Neural cell (in vitro differentiated cells): Measurements from ENCODE around the gene TIPARP. TPM values are rescaled to one million over a fixed set of nuclear protein-coding genes. Genes with fewer than 3 reads are reported as not detected.

Source experiments
- H2AFZ ChIP-seq: fragments of 200-600, 300-800 bp; sonication (generic), shearing (Covaris generic); 2 replicates; pipeline ENCODE4 v1.6.0; 2014; ENCODE audit warnings: low read depth, mild to moderate bottlenecking, antibody characterized with exemption, low read length, moderate library complexity
- H3F3A ChIP-seq: fragments of 200-600 bp; shearing (Covaris generic); 2 replicates; pipeline ENCODE4 v1.6.1; 2016; ENCODE audit warnings: mild to moderate bottlenecking, moderate library complexity, mixed read lengths, antibody characterized with exemption, low read length; ENCODE audit not compliant: insufficient read depth, poor library complexity, severe bottlenecking
- H3K27ac ChIP-seq: fragments of 200-600, 300-800 bp; sonication (generic), shearing (Covaris generic); 2 replicates; pipeline ENCODE4 v1.5.1; 2014; ENCODE audit warnings: mild to moderate bottlenecking, low read length, moderate library complexity
- H3K27me3 ChIP-seq: fragments of 300-800, 200-600 bp; sonication (generic), shearing (Covaris generic); 2 replicates; pipeline ENCODE4 v1.6.0; 2014; ENCODE audit warnings: mild to moderate bottlenecking, low read depth, low read length, moderate library complexity; ENCODE audit not compliant: insufficient read depth
- H3K36me3 ChIP-seq: fragments of 300-800, 200-600 bp; sonication (generic), shearing (Covaris generic); 2 replicates; pipeline ENCODE4 v1.5.1; 2014; ENCODE audit warnings: mild to moderate bottlenecking, antibody characterized with exemption, low read length, moderate library complexity; ENCODE audit not compliant: insufficient read depth
- H3K4me2 ChIP-seq: fragments of 300-800, 200-600 bp; sonication (generic), shearing (Covaris generic); 2 replicates; pipeline ENCODE4 v1.6.0; 2014; ENCODE audit warnings: mild to moderate bottlenecking, low read length
- H3K4me3 ChIP-seq: fragments of 300-800, 200-600 bp; sonication (generic), shearing (Covaris generic); 2 replicates; pipeline ENCODE4 v1.5.1; 2014; ENCODE audit warnings: mild to moderate bottlenecking, low read length, moderate library complexity
- H3K79me2 ChIP-seq: fragments of 200-600 bp; shearing (Covaris generic); replicated peaks from 2 replicates; pipeline ENCODE4 v1.6.0; 2014; ENCODE audit warnings: mild to moderate bottlenecking, low read length, moderate library complexity; ENCODE audit not compliant: insufficient read depth
- H3K9ac ChIP-seq: fragments of 300-800, 200-600 bp; sonication (generic), shearing (Covaris generic); 2 replicates; pipeline ENCODE4 v1.6.1; 2016; ENCODE audit warnings: mild to moderate bottlenecking, low read length, mixed read lengths
- H3K9me2 ChIP-seq: fragments of 200-600 bp; shearing (Covaris generic); 2 replicates; pipeline ENCODE4 v1.6.1; 2016; ENCODE audit warnings: mild to moderate bottlenecking, low read length, mixed read lengths; ENCODE audit not compliant: insufficient read depth
- H3K9me3 ChIP-seq: fragments of 200-600, 300-800 bp; sonication (generic), shearing (Covaris generic); 2 replicates; pipeline ENCODE4 v1.6.1; 2016; ENCODE audit warnings: mild to moderate bottlenecking, mixed run types, low read length, moderate library complexity, mixed read lengths
- H4K20me1 ChIP-seq: fragments of 200-600 bp; shearing (Covaris generic); 2 replicates; pipeline ENCODE4 v1.6.1; 2016; ENCODE audit warnings: mild to moderate bottlenecking, mixed run types; ENCODE audit not compliant: insufficient read depth
- EP300 ChIP-seq: fragments of 450-650 bp; conservative IDR thresholded peaks from 2 replicates; pipeline ENCODE4 v1.6.1; 2014; ENCODE audit warnings: antibody characterized with exemption, mild to moderate bottlenecking, moderate library complexity; ENCODE audit not compliant: poor library complexity, severe bottlenecking
- EZH2 ChIP-seq: fragments of 200-600, 300-800 bp; shearing (Covaris generic), sonication (generic); IDR thresholded peaks from 2 replicates; pipeline ENCODE4 v1.6.1; 2014; ENCODE audit warnings: antibody characterized with exemption, low read length, borderline replicate concordance, mild to moderate bottlenecking; ENCODE audit not compliant: insufficient read depth, poor library complexity, severe bottlenecking
- MXI1 ChIP-seq: fragments of 450-650 bp; conservative IDR thresholded peaks from 2 replicates; pipeline ENCODE4 v1.6.1; 2014; ENCODE audit warnings: antibody characterized with exemption, mild to moderate bottlenecking; ENCODE audit not compliant: poor library complexity, severe bottlenecking
- POLR2AphosphoS5 ChIP-seq: IDR thresholded peaks from 2 replicates; pipeline ENCODE4 v1.6.1; 2012
- RAD21 ChIP-seq: fragments of 450-650 bp; conservative IDR thresholded peaks from 2 replicates; pipeline ENCODE4 v1.6.1; 2014; ENCODE audit warnings: antibody characterized with exemption, mild to moderate bottlenecking, moderate library complexity
- SMC3 ChIP-seq: fragments of 450-650 bp; conservative IDR thresholded peaks from 2 replicates; pipeline ENCODE4 v1.6.1; 2014; ENCODE audit warnings: antibody characterized with exemption, mild to moderate bottlenecking, moderate library complexity; ENCODE audit not compliant: poor library complexity
- TAF1 ChIP-seq: IDR thresholded peaks from 2 replicates; pipeline ENCODE4 v1.6.1; 2012; ENCODE audit warnings: low read depth
- polyA plus RNA-seq: library from polyadenylated mRNA; depleted of rRNA; stranded (reverse); fragments of >200 nt; gene quantifications from 2 replicates; pipeline ENCODE4 v1.2.3, GENCODE V29; 2014
- TF ChIP-seq, protein P1 (sequence below): fragments of 450-650 bp; IDR thresholded peaks from 2 replicates; pipeline ENCODE4 v1.5.1; 2014; ENCODE audit warnings: antibody characterized with exemption, mild to moderate bottlenecking, moderate library complexity; ENCODE audit not compliant: poor library complexity, severe bottlenecking
- TF ChIP-seq, protein P2 (sequence below): IDR thresholded peaks from 2 replicates; pipeline ENCODE4 v1.6.1; 2012; ENCODE audit warnings: borderline replicate concordance

The TIPARP gene
- polyA plus RNA-seq, 1 donor from 2014 or later = 5.4 TPM

DNA sequence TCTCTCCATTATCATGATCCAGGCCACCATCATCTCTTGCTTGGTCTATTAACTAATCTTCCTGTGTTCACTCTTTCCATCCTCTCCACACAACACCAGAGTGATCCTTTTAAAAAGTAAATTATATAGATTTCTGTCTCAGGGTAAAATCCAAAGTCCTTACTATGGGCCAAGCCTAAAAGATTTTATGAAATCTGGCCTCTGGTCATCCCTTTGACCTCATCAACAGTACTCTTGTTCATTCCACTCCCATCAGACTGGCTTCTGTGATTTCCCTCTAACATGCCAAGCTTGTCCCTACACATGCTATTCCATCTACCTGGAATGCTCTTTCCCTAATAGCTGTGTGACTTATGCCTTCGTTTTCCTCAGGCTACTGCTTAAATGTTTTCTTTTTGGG, 8.3 kb upstream of the TIPARP start:
- H3K4me2 ChIP-seq = no peak overlapping the region
- no peaks in the 10 kb centered on the region for H3K9me3 ChIP-seq
- no peaks in the 10 kb centered on the region for H3K36me3 ChIP-seq
- H3F3A ChIP-seq = no peaks in the 10 kb centered on the region
- H4K20me1 ChIP-seq = no peaks in the 10 kb centered on the region
- TF ChIP-seq, protein P1, sequence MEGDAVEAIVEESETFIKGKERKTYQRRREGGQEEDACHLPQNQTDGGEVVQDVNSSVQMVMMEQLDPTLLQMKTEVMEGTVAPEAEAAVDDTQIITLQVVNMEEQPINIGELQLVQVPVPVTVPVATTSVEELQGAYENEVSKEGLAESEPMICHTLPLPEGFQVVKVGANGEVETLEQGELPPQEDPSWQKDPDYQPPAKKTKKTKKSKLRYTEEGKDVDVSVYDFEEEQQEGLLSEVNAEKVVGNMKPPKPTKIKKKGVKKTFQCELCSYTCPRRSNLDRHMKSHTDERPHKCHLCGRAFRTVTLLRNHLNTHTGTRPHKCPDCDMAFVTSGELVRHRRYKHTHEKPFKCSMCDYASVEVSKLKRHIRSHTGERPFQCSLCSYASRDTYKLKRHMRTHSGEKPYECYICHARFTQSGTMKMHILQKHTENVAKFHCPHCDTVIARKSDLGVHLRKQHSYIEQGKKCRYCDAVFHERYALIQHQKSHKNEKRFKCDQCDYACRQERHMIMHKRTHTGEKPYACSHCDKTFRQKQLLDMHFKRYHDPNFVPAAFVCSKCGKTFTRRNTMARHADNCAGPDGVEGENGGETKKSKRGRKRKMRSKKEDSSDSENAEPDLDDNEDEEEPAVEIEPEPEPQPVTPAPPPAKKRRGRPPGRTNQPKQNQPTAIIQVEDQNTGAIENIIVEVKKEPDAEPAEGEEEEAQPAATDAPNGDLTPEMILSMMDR = no peak
- TF ChIP-seq POLR2AphosphoS5 (no peak), EZH2 (no peak), SMC3 (no peak), TAF1 (no peak)
- TF ChIP-seq, protein P2, sequence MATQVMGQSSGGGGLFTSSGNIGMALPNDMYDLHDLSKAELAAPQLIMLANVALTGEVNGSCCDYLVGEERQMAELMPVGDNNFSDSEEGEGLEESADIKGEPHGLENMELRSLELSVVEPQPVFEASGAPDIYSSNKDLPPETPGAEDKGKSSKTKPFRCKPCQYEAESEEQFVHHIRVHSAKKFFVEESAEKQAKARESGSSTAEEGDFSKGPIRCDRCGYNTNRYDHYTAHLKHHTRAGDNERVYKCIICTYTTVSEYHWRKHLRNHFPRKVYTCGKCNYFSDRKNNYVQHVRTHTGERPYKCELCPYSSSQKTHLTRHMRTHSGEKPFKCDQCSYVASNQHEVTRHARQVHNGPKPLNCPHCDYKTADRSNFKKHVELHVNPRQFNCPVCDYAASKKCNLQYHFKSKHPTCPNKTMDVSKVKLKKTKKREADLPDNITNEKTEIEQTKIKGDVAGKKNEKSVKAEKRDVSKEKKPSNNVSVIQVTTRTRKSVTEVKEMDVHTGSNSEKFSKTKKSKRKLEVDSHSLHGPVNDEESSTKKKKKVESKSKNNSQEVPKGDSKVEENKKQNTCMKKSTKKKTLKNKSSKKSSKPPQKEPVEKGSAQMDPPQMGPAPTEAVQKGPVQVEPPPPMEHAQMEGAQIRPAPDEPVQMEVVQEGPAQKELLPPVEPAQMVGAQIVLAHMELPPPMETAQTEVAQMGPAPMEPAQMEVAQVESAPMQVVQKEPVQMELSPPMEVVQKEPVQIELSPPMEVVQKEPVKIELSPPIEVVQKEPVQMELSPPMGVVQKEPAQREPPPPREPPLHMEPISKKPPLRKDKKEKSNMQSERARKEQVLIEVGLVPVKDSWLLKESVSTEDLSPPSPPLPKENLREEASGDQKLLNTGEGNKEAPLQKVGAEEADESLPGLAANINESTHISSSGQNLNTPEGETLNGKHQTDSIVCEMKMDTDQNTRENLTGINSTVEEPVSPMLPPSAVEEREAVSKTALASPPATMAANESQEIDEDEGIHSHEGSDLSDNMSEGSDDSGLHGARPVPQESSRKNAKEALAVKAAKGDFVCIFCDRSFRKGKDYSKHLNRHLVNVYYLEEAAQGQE = no peak
- H3K9ac ChIP-seq = no peak overlapping the region
- H3K27me3 ChIP-seq = no peaks in the 10 kb centered on the region
- H3K79me2 ChIP-seq = no peaks in the 10 kb centered on the region
- no peak overlapping the region for H3K27ac ChIP-seq
- H3K4me3 ChIP-seq = no peak overlapping the region
- no peak overlapping the region for H2AFZ ChIP-seq
- no peaks in the 10 kb centered on the region for H3K9me2 ChIP-seq

DNA sequence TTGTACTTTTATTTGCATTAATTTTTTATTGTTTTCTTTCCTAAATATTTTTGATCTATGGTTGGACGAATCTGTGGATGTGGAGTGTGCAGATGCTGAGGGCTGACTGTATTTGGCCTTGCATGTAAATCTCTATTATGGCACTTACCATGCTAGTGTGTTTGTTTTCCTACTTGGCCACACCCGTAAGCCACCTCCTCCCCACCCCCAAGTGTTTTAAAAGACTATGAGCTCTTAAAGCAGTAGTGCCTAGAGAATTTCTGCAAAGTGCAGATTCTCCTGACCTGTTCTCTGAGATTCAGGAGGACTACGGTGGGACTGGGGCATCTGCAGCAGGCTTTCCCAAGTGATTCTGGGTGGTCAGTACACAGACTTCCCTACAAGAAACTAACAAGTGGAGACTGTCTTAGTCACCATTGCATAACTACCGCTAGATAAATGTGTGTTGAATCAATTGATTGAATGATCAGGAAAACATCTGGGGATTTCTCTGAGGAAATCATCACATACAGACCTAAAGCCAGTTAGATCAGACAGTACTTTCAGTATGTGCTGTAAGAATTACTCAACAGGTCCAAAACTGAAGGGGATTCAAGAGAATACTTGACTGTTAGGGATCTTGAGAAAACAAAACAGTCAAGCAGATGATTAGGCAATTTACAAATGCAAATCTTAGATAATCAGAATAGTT, 6.2 kb upstream of the TIPARP start:
- H3K36me3 ChIP-seq = no peaks in the 10 kb centered on the region
- H3K9ac ChIP-seq = no peak overlapping the region
- H3K27ac ChIP-seq = no peak overlapping the region
- no peak overlapping the region for H3K4me2 ChIP-seq
- no peak for TF ChIP-seq POLR2AphosphoS5
- no peak for TF ChIP-seq MXI1
- TF ChIP-seq EP300 = no peak
- TF ChIP-seq TAF1 = no peak
- TF ChIP-seq, protein P2 = no peak
- TF ChIP-seq RAD21 = no peak
- TF ChIP-seq SMC3 = no peak
- TF ChIP-seq, protein P1 = no peak
- TF ChIP-seq EZH2 = no peak
- no peaks in the 10 kb centered on the region for H3K27me3 ChIP-seq
- no peaks in the 10 kb centered on the region for H3K9me2 ChIP-seq
- H3K79me2 ChIP-seq = no peaks in the 10 kb centered on the region
- no peaks in the 10 kb centered on the region for H3F3A ChIP-seq
- no peaks in the 10 kb centered on the region for H3K9me3 ChIP-seq
- H3K4me3 ChIP-seq = no peak overlapping the region
- no peaks in the 10 kb centered on the region for H4K20me1 ChIP-seq
- no peak overlapping the region for H2AFZ ChIP-seq
